NCI-H748 (cell line): ENCODE measurements around the gene FLCN.
"Not testable (repeated sequence)": the region's sequence is repeated elsewhere in the genome, so short reads cannot be mapped to it uniquely, and the experiment has no call there.

Experiments used
- DNase-seq: peaks from one replicate; lab custom pipeline; 2025; ENCODE audit not compliant: unreplicated experiment; lab: John Stamatoyannopoulos, UW

The FLCN gene

DNA sequence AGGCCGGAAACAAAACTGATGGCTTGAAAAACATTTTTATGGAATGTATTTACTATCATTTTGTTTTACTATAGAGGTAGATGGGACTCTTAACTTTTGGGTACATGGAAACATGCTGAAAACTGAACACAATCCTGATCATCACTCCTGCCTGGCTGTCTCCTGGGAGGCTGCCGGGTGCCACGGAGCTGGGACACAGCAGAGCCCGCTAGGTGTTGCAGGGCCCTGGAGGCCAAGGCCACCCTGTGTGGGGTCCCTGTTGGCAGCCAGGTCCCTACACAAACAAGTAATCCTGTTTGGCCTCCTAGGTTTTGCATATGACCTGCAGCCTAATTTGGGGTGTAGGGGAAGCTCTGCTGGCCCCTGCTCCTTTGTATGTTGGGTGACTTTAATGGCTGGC lies 48.4 kb downstream of the FLCN start:
- DNase-seq = no peak

DNA sequence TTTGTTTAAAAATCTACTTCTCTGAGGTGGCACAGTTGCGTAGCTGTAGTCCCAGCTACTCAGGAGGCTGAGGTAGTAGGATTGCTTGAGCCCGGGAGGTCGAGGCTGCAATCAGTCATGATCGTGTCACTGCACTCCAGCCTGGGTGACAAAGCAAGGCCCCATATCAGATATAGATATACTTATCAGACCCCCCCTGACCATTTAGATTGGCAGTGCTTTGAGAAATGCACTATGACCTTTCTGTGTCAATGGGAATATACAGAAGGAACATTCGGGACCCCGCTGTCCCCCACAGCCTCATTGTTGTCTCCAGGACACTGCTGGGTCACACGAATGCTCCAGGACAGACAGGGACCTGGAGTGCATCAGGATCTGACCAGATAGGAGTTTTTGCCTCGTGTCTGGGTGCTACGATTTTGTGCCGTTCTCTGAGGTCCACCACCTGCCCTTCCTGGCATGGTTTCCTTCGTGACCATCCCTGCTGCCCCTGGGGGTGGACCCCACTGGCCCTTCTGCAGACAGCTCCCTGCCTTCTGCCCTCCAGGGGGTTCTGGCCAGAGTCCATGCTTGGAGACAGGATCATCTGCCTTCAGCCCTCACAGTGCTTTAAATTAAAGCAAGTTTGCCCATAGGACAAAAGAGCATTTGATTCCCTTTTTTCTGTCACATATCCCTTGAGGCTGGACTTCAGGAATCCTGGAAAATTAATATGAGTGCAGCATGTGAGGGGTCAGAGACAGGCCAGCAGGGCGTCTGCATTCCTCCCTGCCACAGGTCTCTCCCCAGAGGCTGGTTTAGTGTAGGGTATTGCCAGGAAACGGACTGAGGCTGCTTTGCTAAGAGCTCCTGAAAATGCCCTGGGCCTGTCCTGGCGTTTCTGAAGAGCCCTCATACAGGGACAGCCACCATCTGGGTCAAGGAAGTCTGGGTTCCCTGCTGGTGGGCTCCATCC lies 50.1 kb downstream of the FLCN start:
- DNase-seq = no peak

DNA sequence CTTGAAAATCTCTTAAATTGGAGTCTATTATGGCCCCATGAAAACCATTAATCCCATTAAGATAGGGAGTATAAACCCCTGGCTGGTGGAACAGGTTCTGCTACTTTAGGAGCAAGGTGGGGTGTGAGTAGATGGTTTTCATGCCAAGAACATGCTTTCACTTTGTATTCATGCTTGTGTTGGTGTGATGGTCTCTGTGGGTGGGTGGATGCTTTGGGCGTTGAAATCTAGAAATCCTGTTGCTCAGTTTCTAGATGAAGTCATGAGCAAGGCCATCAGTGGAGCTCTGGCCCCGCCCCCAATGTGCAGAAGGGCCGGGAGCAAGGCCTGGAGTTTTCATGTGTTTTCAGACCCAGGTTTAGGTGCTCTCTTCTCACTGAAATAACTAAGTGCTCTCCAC lies 50.9 kb downstream of the FLCN start:
- DNase-seq = peak; percentile 67

DNA sequence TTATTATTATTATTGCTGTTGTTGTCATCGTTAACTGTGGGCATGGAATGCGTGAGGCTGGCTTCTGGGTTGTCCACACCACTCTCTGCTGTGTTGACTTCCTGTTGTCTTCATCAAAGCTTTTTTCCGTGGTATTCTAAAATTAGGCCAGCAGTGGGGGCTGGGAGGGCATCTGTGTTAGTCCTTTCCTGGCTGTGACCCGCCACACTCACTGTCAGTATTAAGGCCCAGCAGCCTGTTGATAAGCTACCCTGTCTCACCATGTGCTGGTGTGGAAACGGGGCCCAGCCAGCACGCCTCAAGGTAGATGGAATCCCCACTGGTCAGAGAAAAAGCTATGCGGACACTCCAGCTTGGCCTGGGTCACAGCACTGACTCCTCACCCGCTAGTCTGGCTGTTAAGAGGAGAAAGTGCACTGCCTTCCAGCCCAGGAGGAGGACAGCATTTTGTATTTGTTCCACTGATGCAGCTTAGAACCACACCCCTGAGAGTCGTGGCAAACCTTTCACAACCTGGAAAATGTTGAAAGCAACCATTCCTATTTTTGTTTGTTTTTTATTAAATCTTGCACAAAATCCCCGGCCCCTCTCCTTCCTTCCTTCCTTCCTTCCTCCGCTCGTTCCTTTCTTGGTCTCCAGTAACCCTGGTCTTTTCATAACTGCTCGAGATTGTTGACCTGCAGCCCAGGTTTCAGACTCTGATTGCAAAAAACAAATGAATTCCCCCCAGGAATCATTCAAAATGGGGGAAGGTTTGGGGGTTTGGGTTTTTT lies 51.8 kb downstream of the FLCN start:
- not testable (repeated sequence) for DNase-seq

DNA sequence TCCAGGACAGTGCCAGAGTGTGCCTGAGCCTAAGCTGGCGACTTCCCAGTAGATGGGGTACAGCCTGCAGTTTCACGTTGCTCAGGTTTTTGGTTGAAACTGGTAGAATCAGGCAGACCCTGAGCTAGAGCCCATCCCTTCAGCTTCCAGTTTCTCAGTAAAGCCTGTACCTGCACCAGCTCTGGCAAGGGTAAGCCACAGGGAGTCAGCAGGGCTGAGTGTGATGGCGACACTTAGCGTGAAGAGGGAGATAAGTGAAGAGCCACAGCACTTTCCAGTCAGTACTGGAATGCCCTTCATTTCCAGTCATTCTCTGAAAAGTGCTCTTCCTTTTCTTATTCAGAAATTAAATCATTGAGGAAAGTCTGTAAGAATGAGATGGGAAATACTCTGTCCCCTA lies 53.2 kb downstream of the FLCN start:
- DNase-seq = no peak

DNA sequence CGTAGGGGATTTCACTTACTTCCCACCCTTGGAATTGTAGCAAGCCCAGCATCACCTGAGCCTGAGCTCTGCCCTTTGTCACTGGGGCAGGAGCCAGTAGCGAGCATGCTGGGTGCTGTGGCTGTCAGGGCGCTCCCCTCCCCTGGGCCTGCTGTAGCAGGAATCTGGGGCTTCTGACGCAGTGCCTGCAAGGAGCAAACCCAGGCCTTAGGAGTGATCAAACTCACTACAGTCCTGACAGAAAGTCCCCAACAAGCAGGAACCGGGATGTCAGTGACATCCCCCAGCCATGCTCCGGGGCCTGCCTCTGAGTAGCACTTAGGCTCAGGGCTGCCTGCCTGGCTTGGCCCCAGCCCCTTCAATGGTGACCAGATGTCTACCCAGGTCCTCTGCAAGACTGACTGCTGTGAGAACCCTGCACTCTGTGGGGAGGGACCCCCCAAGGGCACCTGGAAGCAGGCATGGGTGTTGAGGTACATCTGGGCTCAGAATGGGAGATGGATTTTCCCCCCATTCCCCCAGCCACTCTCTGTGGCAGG lies 54.3 kb downstream of the FLCN start:
- no peak for DNase-seq

DNA sequence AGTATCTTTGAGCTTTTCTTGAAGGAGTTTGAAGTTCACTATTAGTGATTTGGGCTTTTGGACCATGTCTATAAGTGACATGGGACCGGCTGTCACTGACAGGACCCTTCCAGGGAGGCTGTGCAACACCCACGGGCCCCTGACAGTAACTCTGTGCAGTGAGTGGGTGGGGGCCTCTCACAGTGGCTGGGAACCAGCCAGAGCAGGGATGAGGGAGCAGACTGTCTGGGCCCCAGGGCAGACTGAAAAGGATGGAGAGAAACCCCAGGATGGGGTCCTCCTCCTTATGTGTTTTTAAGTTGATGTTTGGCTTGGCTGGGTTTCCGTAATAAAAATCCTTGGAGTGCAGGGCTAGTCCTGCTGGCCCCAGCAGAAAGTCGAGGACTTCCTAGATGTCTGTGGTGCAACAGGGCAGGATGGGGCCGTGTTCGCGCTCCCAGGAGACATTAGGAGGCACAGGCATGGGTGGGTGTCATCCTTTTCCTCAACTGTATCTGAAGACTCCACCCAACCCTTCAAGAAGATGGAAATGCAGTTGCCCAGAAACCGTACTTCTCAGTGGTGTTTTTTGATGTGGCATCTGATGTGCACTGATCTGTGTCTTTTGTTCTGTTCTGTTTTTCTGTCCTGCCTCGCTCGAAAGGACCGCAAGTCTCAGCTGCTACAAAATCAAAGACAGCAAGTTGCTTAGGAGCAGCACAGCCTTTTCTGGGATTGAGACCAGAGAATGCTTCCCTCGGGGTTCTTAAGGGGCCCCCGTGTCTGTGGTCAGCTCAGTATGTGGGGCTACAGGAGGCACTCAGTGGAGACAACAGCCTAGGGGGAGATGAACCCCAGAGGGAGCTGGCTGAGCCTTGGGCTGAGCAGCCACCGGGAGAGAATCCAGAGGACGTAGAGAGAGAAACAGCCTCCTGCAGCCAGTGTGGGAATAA lies 55.0 kb downstream of the FLCN start:
- DNase-seq = no peak

DNA sequence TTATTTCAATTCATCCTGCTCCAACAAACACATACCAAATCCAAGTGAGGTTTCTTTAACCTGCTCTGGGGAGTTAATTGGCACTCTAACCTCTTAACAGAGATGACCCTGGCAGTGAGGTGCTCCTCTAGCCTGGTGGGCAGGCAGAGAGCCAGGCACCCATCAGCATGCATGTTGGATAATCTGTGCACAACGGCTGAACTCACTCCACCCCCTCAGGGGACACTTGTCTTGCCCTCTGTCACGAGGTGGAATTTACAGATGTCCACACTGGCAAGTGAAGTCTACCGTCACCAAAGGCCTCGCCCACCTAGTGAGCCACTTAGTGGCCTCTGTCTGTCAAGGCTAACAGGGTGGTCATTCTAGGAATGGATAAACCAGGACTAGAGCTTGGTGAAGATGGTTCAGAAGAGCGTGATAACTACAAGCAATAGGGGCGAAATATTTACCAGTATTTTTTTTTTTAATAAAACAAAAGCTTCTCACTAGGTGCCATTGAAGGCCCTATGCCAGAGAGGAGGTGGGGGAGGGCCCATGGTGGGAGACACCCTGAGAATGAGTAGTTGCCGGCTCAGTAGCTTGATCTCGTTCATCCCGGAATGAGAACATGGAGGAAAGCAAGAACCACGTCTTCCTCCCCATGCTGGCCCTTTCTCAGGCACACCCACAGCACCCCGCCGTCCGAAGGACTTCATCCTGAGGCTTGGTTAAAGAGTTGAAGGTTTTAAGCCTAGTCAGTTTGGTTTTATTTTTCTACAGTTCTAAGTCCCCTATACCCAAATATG lies 56.0 kb downstream of the FLCN start:
- no peak for DNase-seq

DNA sequence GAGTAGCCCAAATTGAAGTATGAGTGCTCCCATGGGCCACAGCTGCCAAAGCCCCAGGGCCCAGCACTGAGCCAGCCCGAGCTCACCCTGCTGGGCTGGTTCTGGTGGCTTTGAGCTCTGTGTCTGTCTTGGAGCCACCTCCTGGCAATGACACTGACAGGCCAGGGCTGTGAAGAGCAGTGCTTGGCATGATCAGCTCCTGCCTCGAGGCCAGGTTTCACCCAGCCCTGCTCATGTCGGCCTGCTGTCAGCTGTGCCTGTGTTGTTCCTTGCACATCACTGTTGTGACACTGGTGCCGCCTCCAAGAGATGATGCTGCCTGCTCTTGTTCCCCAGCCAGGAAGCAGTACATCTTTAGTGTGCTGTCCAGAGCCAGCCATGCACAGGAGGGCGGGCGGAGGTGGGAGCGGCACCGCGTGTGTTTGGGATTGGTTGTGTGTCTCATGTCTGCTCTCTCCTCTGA lies 56.8 kb downstream of the FLCN start:
- no peak for DNase-seq

DNA sequence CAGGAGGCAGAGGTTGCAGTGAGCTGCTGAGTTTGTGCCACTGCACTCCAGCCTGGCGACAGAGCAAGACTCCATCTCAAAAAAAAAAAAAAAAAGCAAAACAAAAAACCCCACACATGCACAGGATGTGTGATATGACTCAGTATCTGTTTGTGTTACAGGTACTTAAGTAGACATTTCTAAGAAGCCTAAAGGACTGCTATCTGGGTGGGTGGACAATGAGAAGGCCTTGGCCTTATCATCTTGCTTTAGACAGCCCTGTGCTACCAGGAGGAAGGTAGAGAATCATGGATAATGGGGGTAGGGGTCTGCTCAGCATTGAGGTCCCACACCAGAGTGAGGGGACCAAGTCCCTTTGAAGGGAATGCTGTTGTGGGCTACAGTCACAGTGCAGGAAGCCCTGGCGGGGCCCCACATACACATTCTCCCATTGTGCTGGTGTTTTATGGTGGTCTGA lies 57.6 kb downstream of the FLCN start:
- DNase-seq = no peak

DNA sequence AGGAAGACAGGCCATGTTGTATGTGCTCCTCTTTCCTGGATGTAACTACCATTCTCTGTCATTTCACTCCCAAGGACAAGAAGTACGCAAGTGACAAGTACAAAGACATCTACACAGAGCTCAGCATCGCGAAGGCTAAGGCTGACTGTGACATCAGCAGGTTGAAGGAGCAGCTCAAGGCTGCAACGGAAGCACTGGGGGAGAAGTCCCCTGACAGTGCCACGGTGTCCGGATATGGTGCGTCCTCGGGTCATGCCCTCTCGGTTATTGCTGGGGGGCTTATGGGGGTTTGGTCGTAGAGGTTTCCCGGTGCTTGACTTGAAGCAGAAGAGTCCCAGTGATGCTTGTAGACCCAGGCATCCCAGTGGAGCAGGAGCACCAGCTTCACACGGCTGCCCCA lies 59.8 kb downstream of the FLCN start:
- DNase-seq = no peak

DNA sequence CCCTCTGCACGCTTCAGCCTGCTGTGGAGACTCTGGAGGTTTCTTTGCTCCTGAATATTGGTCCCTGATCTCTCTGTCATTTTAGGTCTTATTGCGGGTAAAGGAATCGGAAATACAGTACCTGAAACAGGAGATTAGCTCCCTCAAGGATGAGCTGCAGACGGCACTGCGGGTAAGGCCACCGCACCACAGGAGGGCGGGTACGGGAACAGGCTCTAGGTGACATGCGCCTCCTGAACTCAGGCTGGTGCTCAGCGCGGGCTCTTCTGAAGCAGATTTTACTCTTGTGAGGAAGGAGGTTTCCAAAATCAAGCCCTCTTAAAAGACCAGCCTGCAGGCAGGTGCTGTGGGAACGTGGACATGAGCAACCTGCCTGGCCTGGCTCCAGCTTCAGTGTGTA lies 60.6 kb downstream of the FLCN start:
- DNase-seq = no peak

DNA sequence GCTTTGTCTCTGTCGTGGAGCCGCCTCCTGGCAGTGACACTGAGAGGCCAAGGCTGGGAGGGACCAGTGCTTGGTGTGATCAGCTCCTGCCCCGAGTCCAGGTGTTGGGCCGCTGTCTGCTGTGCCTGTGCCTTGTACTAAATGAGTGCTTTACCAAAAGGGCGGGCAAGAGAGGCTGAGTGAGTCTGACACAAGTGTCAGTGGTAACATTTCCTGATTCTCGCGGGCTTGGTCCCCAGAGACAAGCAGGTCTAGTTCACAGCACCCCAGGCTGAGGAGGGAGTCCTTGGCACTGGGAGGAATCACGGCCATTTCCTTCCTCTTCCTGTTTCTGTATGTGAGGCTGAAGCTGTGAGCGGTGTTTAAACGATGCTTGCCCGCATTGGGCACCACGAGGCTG lies 61.1 kb downstream of the FLCN start:
- no peak for DNase-seq

DNA sequence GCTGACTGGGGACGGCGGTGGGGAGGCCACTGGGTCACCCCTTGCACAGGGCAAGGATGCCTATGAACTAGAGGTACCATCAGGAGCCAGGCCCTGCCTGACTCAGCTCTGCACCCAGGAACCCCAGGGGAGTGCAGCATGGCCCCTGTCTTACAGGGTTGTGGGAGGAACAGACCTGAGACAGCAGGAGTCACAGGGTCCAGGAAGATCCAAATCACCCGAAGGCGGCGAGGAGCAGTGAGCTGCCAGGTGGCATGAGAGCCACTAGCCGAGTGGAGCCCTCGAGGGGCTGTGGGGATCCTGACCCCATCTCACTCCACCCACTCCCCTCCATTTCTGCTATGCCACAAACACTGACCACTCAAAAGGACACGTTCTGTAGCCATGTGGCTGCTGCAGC lies 61.6 kb downstream of the FLCN start:
- DNase-seq = no peak

DNA sequence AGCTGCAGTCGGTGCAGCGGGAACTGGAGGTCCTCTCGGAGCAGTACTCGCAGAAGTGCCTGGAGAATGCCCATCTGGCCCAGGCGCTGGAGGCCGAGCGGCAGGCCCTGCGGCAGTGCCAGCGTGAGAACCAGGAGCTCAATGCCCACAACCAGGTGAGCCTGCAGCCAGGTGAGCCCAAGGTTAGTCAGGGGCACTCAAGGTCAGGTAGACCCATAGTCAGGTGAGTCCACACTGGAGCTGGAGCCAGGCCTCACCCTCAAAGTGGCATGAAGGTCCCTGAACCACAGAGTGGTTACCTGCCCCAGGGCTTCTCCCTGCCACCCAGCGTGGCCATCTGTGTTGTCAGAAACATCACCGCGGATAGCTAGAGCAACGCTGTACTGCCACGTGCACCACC lies 63.0 kb downstream of the FLCN start:
- DNase-seq = no peak

DNA sequence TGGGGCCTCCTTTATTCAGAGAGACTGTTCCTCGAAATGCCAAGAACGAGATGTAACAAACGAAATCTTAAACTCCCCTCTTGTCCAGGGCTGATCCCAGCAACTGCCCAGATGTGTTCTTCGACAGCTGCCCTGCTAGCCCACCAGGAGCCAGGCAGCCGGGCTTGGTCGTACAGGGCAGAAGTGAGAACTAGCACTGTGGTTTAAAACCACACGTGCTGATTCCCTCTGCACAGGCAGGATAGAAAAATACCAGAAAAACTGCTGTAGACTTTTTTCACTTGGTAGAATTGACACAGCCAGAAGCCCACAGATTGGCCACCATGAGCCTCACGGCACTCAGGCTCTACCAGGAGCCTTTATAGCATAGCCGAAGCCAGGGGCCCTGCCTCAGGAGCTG lies 64.0 kb downstream of the FLCN start:
- DNase-seq = no peak

DNA sequence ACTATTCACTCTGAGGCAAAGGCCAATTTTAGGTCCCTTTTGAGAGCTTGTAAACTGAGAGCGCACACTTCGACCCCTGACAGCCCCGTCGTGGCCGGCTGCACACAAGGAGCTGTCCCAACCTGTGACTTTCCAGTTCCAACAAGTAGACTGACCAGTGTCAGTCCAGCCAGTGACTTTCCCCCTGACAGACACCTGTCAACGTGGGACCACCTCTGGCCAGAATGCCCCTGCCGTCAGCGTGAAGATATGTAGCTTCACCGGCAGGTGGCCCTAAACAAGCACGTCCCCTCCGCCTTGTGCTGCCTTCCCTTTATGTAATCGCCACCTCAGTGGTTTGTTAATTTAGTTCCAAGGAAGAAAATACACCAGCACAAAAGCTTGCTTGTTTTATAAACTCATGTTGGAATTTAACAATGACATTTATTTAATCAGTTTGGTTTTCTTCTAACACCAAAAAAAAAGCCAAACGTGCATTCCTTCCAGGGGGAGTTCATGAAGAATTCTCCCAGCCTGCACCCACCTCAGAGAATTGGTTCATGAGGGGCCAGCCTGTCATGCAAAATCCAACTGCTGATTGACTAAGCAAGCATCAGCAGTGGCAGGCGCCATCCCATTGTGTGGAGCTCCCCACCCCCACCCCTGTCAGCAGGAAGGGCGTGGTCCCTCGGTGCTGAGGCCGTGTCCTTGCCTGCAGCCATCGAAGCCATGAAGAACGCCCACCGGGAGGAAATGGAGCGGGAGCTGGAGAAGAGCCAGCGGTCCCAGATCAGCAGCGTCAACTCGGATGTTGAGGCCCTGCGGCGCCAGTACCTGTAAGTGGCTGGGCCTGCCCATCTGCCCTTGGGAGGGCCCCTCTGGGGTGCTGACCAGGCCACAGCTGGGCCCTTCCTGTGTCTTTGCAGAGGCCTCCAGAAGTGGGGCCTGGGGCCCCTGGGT lies 64.7 kb downstream of the FLCN start:
- DNase-seq = peak; percentile 84

DNA sequence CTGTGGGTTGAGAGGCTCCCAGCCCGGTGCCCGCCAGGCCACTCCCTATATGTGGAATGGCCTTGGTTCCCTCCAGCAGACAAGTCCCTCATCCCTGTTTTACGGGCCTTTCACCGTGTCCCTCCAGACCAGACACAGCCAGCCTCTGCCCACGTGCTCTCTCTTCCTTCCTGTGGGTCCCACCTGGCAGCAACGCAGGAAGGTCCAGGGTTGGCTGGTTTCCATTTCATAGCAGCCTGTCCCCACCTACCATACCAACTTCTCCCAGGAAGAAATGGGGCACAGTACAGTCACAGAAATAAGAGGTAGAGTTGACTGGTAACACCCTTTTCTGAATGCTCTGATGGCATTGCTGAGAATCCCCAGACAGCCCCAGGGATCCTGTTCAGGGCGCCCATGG lies 65.8 kb downstream of the FLCN start:
- DNase-seq = no peak
